Epithelial cell of proximal tubule (primary cell): ENCODE results near the gene GCC1. TPM values are rescaled to one million over a fixed set of nuclear protein-coding genes. Genes with fewer than 3 reads are reported as not detected.
"Not testable (repeated sequence)": the region's sequence is repeated elsewhere in the genome, so short reads cannot be mapped to it uniquely, and the experiment has no call there.

Experiments
- DNase-seq: peaks from one replicate; pipeline ENCODE4 v3.0.0-alpha.2; 2011; ENCODE audit warnings: low read depth
- H3K4me3 ChIP-seq: 2 replicates; pipeline ENCODE4 v1.5.1; 2011; ENCODE audit warnings: low read depth, mild to moderate bottlenecking, low read length
- CTCF ChIP-seq: conservative IDR thresholded peaks from 2 replicates; pipeline ENCODE4 v1.5.1; 2012; ENCODE audit warnings: low read depth, mild to moderate bottlenecking, low read length
- total RNA-seq: library from RNA; depleted of rRNA; stranded (reverse); fragments of >200 nt; gene quantifications from 2 replicates; pipeline ENCODE4 v1.2.3, GENCODE V29; 2015

Gene GCC1
- total RNA-seq, 1 donor from 2014 or later, result 13.9 TPM

- no peak for DNase-seq
- no peak overlapping the region for H3K4me3 ChIP-seq
- no peak for TF ChIP-seq CTCF
These were observed 13.5 kb downstream of the GCC1 start for GRCh38 chr7:127571741-127572505.

- not testable (repeated sequence) for H3K4me3 ChIP-seq, DNase-seq
These were observed 17.4 kb downstream of the GCC1 start for GRCh38 chr7:127568034-127568433.

GRCh38 chr7:127566242-127566641, 19.2 kb downstream of the GCC1 start:
- TF ChIP-seq CTCF, result no peak
- H3K4me3 ChIP-seq, result no peak overlapping the region
- DNase-seq, result no peak

- DNase-seq, result no peak
- no peak overlapping the region for H3K4me3 ChIP-seq
These were observed 27.6 kb downstream of the GCC1 start for GRCh38 chr7:127557803-127558202.

GRCh38 chr7:127556404-127556803, 29.0 kb downstream of the GCC1 start:
- TF ChIP-seq CTCF, result no peak
- no peak overlapping the region for H3K4me3 ChIP-seq
- DNase-seq, result no peak

More at GRCh38 chr7:127557803-127558202, 27.6 kb downstream of the GCC1 start:
- TF ChIP-seq CTCF, result no peak

- H3K4me3 ChIP-seq, result no peak overlapping the region
- TF ChIP-seq CTCF, result no peak
- DNase-seq, result no peak
These were observed 33.5 kb downstream of the GCC1 start for GRCh38 chr7:127551941-127552340.

- DNase-seq, result no peak
- peak; percentile 19 for TF ChIP-seq CTCF
- H3K4me3 ChIP-seq, result no peak overlapping the region
These were observed 35.1 kb downstream of the GCC1 start for GRCh38 chr7:127550247-127550646.
